K562 (cell line): ENCODE measurements around the gene NDUFA13. TPM values are rescaled to one million over a fixed set of nuclear protein-coding genes. Genes with fewer than 3 reads are reported as not detected.

Experiments used
- CHD1 ChIP-seq: fragments of 200-600 bp; sonication (generic); IDR thresholded peaks from one replicate; pipeline ENCODE4 v1.6.1; 2012; ENCODE audit warnings: mild to moderate bottlenecking, moderate library complexity, low read length, inconsistent platforms
- RBM25 ChIP-seq: fragments of 200-400 bp; formaldehyde crosslinking; IDR thresholded peaks from 2 replicates; pipeline ENCODE4 v1.6.1; 2018; ENCODE audit warnings: low read length, low read depth, moderate library complexity; ENCODE audit not compliant: severe bottlenecking
- STAG1 ChIP-seq: sonication (generic); formaldehyde crosslinking; IDR thresholded peaks from 2 replicates; pipeline ENCODE4 v1.5.0; 2020; ENCODE audit warnings: missing genetic modification reagents, borderline replicate concordance
- ZFP36 ChIP-seq: fragments of 150-350 bp; IDR thresholded peaks from 2 replicates; pipeline ENCODE4 v1.6.1; 2018; ENCODE audit warnings: low read length, low read depth; ENCODE audit not compliant: partially characterized antibody
- polyA plus RNA-seq, 8 experiments: library from polyadenylated mRNA; depleted of rRNA in 4 of 8; stranded (reverse) in 5 of 8; unstranded in 3 of 8; fragments of >200 nt; fragmentation: Nextera tagmentation in 2 of 8; fragmentation: Illumina TruSeq in 1 of 8; extraction: Ambion mirVana in 2 of 8; extraction: Trizol in 1 of 8; gene quantifications; 2 replicates each; pipeline versions ENCODE4 v1.2.1 to v1.2.3, GENCODE V29; 2011 to 2014; ENCODE audit warnings: inconsistent platforms in 1 of 8, missing spikeins in 1 of 8
- total RNA-seq, 7 experiments: library from RNA; depleted of rRNA in 6 of 7; stranded (reverse); fragments of >200 nt in 6 of 7; fragmentation: Illumina TruSeq in 2 of 7; extraction: Trizol in 2 of 7; gene quantifications; 2 replicates each; pipeline versions ENCODE4 v1.2.1 to v1.2.3, GENCODE V29; 2011 to 2021; ENCODE audit warnings: low replicate concordance in 1 of 7
- TF ChIP-seq, protein P1 (sequence below), 3 experiments: IDR thresholded peaks in 2 of 3; conservative IDR thresholded peaks in 1 of 3; 2 replicates each; pipeline ENCODE4 v1.5.1; 2011 to 2012; ENCODE audit warnings: low read length in 3 of 3, mild to moderate bottlenecking in 3 of 3, control low read depth in 2 of 3, improper control_type of control experiment in 1 of 3, inconsistent platforms in 1 of 3, low read depth in 1 of 3, mixed read lengths in 1 of 3, moderate library complexity in 1 of 3; ENCODE audit not compliant: insufficient read depth in 2 of 3
- TF ChIP-seq, protein P2 (sequence below), 2 experiments: fragments of 450-650 bp; formaldehyde crosslinking in 1 of 2; IDR thresholded peaks; 2 replicates each; pipeline versions ENCODE4 v1.4.0 to v1.6.1; 2014 to 2020; ENCODE audit warnings: mild to moderate bottlenecking in 2 of 2, borderline replicate concordance in 1 of 2, low read depth in 1 of 2

Gene NDUFA13
- total and polyA plus RNA-seq, 9 of the 15 experiments (the other 6 are each of a cell fraction or from before 2014, with no cell fraction given), result 146 to 596 (median 429) TPM

DNA sequence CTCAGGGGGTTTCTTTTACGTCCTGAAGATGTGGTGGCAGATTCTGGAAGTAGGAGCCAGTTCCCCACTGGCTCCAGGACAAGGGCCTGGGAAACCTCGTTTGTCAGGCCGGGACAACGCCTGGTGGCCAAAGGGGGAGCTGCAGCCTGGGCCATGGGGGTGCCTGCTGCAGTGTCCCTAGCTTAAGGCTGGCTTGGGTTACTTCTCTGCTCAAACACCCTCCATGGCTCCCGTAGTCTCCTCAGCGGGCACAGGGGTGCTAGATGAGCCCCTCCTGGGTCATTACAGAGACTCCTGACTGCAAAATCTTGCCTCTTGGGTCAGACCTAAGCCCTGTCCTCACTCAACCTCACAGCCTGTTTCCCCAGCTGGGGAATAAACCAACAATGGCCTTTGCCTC, 36.8 kb downstream of the NDUFA13 start (continued):
- TF ChIP-seq, protein P1, sequence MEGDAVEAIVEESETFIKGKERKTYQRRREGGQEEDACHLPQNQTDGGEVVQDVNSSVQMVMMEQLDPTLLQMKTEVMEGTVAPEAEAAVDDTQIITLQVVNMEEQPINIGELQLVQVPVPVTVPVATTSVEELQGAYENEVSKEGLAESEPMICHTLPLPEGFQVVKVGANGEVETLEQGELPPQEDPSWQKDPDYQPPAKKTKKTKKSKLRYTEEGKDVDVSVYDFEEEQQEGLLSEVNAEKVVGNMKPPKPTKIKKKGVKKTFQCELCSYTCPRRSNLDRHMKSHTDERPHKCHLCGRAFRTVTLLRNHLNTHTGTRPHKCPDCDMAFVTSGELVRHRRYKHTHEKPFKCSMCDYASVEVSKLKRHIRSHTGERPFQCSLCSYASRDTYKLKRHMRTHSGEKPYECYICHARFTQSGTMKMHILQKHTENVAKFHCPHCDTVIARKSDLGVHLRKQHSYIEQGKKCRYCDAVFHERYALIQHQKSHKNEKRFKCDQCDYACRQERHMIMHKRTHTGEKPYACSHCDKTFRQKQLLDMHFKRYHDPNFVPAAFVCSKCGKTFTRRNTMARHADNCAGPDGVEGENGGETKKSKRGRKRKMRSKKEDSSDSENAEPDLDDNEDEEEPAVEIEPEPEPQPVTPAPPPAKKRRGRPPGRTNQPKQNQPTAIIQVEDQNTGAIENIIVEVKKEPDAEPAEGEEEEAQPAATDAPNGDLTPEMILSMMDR (IDR thresholded peaks at IDR 0.05 in 2 of 3, conservative IDR thresholded peaks at IDR 0.05 in 1 of 3; ENCODE audit: insufficient read depth in 2 of 3, low read depth in 1 of 3, low read length in 3 of 3), result peak; percentile 60 to 76 (median 66)
- TF ChIP-seq CHD1, result no peak
- TF ChIP-seq RBM25, result peak; percentile 38
- TF ChIP-seq ZFP36, result peak; percentile 64
- TF ChIP-seq STAG1, result peak; percentile 52; the same call in 1 of the 2 replicates
- TF ChIP-seq, protein P2, sequence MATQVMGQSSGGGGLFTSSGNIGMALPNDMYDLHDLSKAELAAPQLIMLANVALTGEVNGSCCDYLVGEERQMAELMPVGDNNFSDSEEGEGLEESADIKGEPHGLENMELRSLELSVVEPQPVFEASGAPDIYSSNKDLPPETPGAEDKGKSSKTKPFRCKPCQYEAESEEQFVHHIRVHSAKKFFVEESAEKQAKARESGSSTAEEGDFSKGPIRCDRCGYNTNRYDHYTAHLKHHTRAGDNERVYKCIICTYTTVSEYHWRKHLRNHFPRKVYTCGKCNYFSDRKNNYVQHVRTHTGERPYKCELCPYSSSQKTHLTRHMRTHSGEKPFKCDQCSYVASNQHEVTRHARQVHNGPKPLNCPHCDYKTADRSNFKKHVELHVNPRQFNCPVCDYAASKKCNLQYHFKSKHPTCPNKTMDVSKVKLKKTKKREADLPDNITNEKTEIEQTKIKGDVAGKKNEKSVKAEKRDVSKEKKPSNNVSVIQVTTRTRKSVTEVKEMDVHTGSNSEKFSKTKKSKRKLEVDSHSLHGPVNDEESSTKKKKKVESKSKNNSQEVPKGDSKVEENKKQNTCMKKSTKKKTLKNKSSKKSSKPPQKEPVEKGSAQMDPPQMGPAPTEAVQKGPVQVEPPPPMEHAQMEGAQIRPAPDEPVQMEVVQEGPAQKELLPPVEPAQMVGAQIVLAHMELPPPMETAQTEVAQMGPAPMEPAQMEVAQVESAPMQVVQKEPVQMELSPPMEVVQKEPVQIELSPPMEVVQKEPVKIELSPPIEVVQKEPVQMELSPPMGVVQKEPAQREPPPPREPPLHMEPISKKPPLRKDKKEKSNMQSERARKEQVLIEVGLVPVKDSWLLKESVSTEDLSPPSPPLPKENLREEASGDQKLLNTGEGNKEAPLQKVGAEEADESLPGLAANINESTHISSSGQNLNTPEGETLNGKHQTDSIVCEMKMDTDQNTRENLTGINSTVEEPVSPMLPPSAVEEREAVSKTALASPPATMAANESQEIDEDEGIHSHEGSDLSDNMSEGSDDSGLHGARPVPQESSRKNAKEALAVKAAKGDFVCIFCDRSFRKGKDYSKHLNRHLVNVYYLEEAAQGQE (IDR thresholded peaks at IDR 0.05; ENCODE audit: borderline replicate concordance), result peak; percentile 13; the same call in 1 of the 2 replicates
- TF ChIP-seq, protein P2 (CRISPR knock-in tag; IDR thresholded peaks at IDR 0.05; ENCODE audit: low read depth), result no peak
